ENCODE results near the gene HNRNPUL2.
A peak's percentile ranks its signal among the peaks of the same experiment; 100 is the strongest.

Gene HNRNPUL2

DNA sequence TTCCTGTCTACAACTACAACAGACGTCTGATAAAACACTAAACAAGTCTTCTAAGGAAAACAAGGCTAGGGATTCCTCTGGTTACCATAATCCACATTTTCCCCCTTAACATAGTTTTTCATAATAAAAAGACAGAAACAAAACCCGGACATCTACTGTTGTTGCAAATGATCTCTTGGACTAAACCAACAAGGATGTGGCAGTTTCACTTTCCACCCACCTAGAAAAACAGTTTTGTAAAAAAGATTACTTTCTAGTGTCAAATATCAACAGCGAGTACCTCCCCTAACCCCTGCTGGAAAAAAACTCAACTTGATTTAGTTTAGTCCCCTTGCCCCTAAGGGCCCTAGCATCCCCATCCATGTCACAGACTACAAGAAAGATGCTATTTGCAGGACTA, 14.4 kb downstream of the HNRNPUL2 start:
- TF ChIP-seq ZFX (IDR thresholded peaks at IDR 0.05; ENCODE audit: borderline replicate concordance): no peak
- TF ChIP-seq, protein P1, sequence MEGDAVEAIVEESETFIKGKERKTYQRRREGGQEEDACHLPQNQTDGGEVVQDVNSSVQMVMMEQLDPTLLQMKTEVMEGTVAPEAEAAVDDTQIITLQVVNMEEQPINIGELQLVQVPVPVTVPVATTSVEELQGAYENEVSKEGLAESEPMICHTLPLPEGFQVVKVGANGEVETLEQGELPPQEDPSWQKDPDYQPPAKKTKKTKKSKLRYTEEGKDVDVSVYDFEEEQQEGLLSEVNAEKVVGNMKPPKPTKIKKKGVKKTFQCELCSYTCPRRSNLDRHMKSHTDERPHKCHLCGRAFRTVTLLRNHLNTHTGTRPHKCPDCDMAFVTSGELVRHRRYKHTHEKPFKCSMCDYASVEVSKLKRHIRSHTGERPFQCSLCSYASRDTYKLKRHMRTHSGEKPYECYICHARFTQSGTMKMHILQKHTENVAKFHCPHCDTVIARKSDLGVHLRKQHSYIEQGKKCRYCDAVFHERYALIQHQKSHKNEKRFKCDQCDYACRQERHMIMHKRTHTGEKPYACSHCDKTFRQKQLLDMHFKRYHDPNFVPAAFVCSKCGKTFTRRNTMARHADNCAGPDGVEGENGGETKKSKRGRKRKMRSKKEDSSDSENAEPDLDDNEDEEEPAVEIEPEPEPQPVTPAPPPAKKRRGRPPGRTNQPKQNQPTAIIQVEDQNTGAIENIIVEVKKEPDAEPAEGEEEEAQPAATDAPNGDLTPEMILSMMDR (IDR thresholded peaks at IDR 0.05): no peak
- H3K27ac ChIP-seq: 0 out of 2 replicates have a peak overlapping the region, but pooled peaks have one; percentile 13

DNA sequence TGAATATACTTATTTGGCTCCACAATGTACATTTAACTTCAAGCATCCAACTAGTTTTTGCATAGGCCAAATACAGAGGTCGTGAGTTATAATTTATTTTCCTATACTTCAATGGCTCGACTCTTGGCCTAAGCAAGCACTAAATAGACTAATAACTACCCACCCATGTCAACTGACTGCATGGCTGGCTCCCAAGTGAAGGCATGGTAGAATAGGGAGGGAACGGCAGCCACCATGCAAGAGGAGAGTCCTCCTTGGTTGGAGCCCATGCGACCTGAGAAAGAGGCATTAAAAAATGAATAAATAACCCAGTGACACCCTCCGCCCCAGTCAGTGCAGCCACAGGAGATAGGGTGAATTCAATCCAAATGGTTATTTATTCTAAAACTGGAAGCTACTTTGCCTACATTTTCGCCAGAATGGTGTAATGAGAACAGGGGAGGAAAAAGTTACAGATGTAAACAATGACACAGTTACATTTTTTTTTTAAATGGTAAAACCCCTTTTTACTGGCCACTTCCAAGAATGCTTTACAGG, 14.9 kb downstream of the HNRNPUL2 start:
- no peak for TF ChIP-seq ZFX (IDR thresholded peaks at IDR 0.05; ENCODE audit: borderline replicate concordance)
- TF ChIP-seq, protein P1 (IDR thresholded peaks at IDR 0.05): no peak
- 0 out of 2 replicates have a peak overlapping the region, but pooled peaks have one; percentile 13 for H3K27ac ChIP-seq

DNA sequence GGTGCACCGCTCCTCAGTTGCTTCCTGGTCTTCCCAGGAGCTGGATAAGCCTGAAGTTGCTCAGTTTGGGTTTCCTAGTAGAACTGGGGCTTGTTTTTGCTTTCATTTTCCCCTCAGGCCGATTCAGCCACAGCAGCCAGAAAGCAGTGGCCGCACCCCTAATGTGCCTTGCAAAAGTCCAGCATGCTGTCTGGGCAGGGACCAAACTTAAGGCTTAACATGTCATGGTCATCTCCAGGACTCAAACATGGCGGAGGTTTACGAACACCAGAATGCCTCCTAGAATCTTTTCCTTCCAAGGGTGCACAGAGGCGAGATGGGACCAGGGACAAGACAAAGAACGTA, 17.3 kb downstream of the HNRNPUL2 start:
- H3K27ac ChIP-seq: peak overlapping the region; percentile 85
- no peak for TF ChIP-seq ZFX (IDR thresholded peaks at IDR 0.05; ENCODE audit: borderline replicate concordance)
- TF ChIP-seq, protein P1 (IDR thresholded peaks at IDR 0.05): no peak

DNA sequence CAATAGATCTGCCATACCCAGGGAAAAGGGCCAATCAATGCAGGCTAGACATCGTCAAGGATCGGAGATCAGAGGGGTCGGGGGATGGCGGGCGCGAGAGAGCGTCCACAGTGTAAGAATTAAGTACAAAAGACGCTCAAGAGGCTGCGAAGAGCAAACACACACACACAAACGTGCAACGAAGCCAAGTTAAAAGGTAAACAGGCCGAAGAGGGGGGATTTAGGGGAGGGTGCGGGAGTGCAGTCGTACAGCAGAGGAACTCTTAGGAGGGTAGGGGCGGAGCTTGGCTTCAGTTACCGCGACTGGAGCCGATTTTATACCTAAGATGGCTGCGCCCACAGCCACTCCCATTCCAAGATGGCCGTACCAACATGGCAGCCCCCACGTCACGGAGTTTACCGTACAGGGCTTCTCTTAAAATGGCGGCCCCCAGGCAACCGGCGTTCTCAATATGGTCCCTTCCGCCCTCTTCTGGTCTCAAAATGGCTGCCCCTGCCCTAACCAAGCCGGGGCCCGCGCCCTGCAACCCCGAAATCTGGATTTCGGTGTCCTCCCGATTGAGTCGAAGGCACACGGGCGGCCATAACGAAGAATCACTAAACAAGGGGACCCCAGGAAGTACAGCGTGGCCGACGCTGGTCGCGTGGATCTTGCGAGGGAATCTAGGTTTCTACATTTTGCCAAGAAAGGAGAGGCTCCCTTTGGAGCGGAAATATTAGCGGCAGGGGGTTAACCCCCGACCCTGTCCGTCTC, 17.8 kb downstream of the HNRNPUL2 start:
- H3K27ac ChIP-seq: peak overlapping the region; percentile 85
- TF ChIP-seq ZFX (IDR thresholded peaks at IDR 0.05; ENCODE audit: borderline replicate concordance): no peak
- TF ChIP-seq, protein P1 (IDR thresholded peaks at IDR 0.05): no peak

DNA sequence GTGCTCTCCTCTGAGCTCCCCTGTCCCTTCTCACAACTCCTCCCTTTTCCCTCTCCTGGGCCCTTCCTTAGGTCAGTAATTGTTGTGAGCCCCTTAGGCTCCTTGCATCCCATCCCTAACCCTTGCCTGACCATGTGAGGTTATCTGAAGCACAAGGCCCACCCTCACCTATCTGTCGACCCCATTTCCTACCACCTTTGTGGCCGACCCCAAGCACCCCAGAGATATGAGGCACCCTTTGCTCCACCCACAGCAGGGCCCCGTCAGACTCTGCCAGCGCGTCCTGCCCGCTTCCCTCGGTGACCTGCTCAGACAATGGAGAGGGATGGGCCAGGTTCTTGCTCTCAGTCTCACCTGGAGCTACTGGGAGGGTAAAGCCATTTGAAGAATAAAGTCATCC, 18.5 kb downstream of the HNRNPUL2 start:
- H3K27ac ChIP-seq: peak overlapping the region; percentile 85
- TF ChIP-seq, protein P1 (IDR thresholded peaks at IDR 0.05): no peak
- no peak for TF ChIP-seq ZFX (IDR thresholded peaks at IDR 0.05; ENCODE audit: borderline replicate concordance)

DNA sequence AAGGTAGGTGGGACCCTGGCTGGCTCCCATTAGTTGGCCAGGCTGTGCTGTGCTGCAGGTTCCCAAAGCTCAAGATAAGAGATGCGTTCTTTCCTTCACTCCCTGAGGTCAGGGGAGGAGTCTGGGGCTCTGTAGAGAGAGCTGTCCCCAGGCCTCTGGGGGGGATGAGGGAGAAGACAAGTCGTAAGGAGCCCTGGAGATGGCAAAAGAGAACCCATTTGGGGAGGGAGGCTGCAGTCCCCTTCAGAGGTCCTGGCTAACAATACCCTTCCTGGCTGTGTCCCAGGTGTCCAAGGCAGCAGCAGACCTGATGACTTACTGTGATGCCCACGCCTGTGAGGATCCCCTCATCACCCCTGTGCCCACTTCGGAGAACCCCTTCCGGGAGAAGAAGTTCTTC, 18.9 kb downstream of the HNRNPUL2 start:
- TF ChIP-seq ZFX (IDR thresholded peaks at IDR 0.05; ENCODE audit: borderline replicate concordance): no peak
- TF ChIP-seq, protein P1 (IDR thresholded peaks at IDR 0.05): no peak
- peak overlapping the region; percentile 85 for H3K27ac ChIP-seq

DNA sequence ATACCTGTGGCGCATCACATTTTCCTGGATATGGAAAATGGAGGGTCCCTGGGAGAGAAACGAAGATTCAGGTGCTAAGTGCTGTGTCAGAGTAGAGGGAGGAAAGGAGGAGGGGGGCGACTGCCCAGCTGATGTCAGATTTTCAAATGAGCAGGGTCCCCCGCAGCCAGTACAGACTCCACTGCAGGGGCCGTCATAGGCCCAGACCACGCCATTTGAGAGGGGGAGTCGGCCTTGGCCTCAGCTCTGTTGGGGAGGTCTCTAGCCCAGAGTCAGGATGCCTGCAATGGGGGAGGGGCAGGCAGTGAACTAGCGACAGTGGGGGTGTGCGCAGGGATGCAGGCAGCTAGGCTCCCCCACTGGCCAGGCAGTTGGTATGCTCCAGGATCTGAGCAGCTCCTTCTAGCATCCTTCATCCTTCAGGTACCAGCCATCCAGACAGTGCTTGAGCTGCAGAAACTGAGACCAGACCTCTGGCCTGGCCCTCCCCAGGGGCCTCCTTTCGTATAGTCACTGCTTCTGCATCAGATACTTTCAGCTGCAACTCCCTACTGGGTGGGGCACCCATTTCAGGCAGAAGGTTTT, 19.9 kb downstream of the HNRNPUL2 start, which contains the start of the genes BSCL2 and GNG3:
BSCL2 (minus strand) TSS at position 148 of the 585 bp plus-strand sequence. CDS start 229 bp downstream, outside the sequence.
GNG3 (plus strand) TSS at position 400 of the 585 bp plus-strand sequence. CDS start 620 bp downstream, outside the sequence.
- peak within 1 kb of the TSS; percentile 85 for H3K27ac ChIP-seq
- no peak for TF ChIP-seq ZFX (IDR thresholded peaks at IDR 0.05; ENCODE audit: borderline replicate concordance)
- TF ChIP-seq, protein P1 (IDR thresholded peaks at IDR 0.05): no peak
